Measurements from ENCODE around the gene AKR1E2.

The AKR1E2 gene

DNA sequence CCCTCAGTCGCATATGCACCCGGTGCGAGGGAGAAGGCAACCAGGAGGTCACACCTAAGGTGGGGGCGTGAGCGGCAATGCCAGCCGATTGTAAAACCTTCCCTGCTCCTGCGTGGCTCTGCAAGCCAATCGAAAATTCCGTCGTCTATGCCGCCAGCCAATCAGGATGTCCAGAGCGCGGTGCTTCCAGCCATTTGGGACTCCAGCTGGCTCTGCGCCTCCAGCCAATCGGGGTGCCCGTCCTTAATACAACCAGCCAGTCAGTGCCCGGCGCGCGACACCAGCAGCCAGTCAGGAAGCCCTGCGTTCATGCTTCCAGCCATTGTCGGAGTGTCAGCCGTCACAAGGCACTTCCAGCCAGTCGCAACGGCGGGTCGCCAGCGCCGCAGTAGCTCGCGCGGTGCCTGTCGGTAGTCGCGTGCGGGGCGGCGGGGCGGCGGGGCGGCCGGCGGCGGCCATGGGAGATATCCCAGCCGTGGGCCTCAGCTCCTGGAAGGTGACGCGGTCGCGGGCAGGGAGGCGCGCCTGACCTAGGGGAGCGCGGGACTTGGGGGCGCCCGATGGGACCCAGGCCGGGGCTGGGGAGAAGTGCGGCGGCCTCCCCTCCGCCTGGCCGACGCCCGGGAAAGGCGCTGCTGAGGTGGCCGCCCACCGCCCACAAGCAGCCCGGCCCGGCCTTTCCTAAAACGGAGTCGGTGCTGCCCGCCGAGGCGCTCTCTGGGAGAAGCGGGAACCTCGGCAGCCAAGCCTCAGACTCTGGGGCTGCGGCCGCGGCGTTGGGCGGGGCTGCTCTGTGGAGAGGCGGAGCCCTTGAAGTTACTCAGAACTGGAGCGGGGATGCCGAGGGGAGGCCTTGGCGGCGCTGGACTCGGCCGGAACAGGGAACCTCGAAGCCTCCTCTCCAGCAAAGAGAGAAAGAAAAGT is at the start of gene AKR1E2:
Gene AKR1E2 (plus strand): TSS at position 340 of the 924 bp plus-strand sequence. CDS start 118 bp downstream, at position 458.
- Histone ChIP-seq H3K27ac (no peak within 1 kb of the TSS), H3K36me3 (no peaks in the 10 kb centered on the region), H3K9me3 (ENCODE audit: severe bottlenecking) (no peaks in the 10 kb centered on the region), H3K27me3 (ENCODE audit: insufficient read depth, low read depth, severe bottlenecking) (peaks cover 8% of the 10 kb centered on the region), H3K4me3 (ENCODE audit: low read depth, low read length) (no peak within 1 kb of the TSS)
- TF ChIP-seq, protein P1, sequence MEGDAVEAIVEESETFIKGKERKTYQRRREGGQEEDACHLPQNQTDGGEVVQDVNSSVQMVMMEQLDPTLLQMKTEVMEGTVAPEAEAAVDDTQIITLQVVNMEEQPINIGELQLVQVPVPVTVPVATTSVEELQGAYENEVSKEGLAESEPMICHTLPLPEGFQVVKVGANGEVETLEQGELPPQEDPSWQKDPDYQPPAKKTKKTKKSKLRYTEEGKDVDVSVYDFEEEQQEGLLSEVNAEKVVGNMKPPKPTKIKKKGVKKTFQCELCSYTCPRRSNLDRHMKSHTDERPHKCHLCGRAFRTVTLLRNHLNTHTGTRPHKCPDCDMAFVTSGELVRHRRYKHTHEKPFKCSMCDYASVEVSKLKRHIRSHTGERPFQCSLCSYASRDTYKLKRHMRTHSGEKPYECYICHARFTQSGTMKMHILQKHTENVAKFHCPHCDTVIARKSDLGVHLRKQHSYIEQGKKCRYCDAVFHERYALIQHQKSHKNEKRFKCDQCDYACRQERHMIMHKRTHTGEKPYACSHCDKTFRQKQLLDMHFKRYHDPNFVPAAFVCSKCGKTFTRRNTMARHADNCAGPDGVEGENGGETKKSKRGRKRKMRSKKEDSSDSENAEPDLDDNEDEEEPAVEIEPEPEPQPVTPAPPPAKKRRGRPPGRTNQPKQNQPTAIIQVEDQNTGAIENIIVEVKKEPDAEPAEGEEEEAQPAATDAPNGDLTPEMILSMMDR (IDR thresholded peaks at IDR 0.05; ENCODE audit: low read depth, low read length): no peak
- DNase-seq: no peak

GRCh38 chr10:4776234-4776638 is 49.8 kb upstream of the AKR1E2 start:
- Histone ChIP-seq H3K36me3 (no peaks in the 10 kb centered on the region), H3K27me3 (ENCODE audit: insufficient read depth, low read depth, severe bottlenecking) (no peaks in the 10 kb centered on the region), H3K9me3 (ENCODE audit: severe bottlenecking) (no peaks in the 10 kb centered on the region), H3K27ac (no peak overlapping the region), H3K4me3 (ENCODE audit: low read depth, low read length) (no peak overlapping the region)
- TF ChIP-seq, protein P1 (IDR thresholded peaks at IDR 0.05; ENCODE audit: low read depth, low read length): no peak
- no peak for DNase-seq

- Histone ChIP-seq H3K4me3 (ENCODE audit: low read depth, low read length) (no peak overlapping the region), H3K27ac (no peak overlapping the region), H3K27me3 (ENCODE audit: insufficient read depth, low read depth, severe bottlenecking) (no peaks in the 10 kb centered on the region), H3K9me3 (ENCODE audit: severe bottlenecking) (no peaks in the 10 kb centered on the region), H3K36me3 (no peaks in the 10 kb centered on the region)
- DNase-seq: no peak
- TF ChIP-seq, protein P1 (IDR thresholded peaks at IDR 0.05; ENCODE audit: low read depth, low read length): no peak
Observed at GRCh38 chr10:4778761-4779160, 47.2 kb upstream of the AKR1E2 start.

GRCh38 chr10:4780091-4780490 is 45.9 kb upstream of the AKR1E2 start:
- H3K27me3 ChIP-seq (ENCODE audit: insufficient read depth, low read depth, severe bottlenecking): no peaks in the 10 kb centered on the region
- TF ChIP-seq, protein P1 (IDR thresholded peaks at IDR 0.05; ENCODE audit: low read depth, low read length): no peak
- H3K36me3 ChIP-seq: no peaks in the 10 kb centered on the region
- no peak for DNase-seq
- no peaks in the 10 kb centered on the region for H3K9me3 ChIP-seq (ENCODE audit: severe bottlenecking)
- no peak overlapping the region for H3K27ac ChIP-seq
- H3K4me3 ChIP-seq (ENCODE audit: low read depth, low read length): no peak overlapping the region

- no peaks in the 10 kb centered on the region for H3K36me3 ChIP-seq
- H3K4me3 ChIP-seq (ENCODE audit: low read depth, low read length): no peak overlapping the region
- DNase-seq: peak; percentile 4
- H3K9me3 ChIP-seq (ENCODE audit: severe bottlenecking): no peaks in the 10 kb centered on the region
- H3K27me3 ChIP-seq (ENCODE audit: insufficient read depth, low read depth, severe bottlenecking): no peaks in the 10 kb centered on the region
- TF ChIP-seq, protein P1 (IDR thresholded peaks at IDR 0.05; ENCODE audit: low read depth, low read length): no peak
- H3K27ac ChIP-seq: no peak overlapping the region
Observed at GRCh38 chr10:4780782-4781181, 45.2 kb upstream of the AKR1E2 start.
